RPMI8226 (cell line): ENCODE measurements around the gene C1orf35.

Source experiments
- DNase-seq: peaks from one replicate; pipeline ENCODE4 v3.0.0-alpha.2; 2015

The C1orf35 gene

DNA sequence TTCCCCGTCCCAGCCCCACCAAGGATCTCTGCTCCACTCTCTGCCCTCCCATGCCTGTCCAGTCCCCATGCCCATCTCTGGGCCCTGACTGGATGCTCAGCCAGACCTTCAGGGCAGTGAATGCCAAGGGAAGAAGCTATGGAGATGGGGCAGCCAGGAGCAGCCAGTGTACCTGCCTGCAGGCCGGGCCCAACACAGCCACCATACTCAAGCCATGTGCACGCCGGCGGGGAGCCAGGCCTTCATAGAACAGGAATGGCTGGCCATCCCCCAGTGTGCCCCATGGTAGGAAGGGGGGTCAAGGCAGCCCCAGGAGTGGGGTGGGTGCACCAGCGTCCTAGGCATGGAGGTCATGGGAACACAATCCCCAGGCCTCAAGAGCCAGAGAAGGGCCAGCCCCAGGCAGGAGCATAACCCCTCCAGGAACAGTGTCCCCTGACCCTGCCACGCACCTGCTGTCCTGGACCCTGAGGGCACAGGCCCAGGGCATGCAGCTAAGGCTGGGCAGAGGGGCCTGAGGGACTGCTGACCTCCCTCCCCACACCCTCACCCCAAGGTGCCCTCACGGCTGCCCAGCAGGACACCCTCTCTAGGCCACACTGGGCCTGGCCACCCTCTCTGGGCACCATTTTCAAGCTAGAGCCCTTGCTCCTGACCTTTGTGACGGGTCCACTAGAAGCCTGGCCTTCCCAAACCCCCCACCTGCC, 40.9 kb downstream of the C1orf35 start:
- DNase-seq, result no peak

DNA sequence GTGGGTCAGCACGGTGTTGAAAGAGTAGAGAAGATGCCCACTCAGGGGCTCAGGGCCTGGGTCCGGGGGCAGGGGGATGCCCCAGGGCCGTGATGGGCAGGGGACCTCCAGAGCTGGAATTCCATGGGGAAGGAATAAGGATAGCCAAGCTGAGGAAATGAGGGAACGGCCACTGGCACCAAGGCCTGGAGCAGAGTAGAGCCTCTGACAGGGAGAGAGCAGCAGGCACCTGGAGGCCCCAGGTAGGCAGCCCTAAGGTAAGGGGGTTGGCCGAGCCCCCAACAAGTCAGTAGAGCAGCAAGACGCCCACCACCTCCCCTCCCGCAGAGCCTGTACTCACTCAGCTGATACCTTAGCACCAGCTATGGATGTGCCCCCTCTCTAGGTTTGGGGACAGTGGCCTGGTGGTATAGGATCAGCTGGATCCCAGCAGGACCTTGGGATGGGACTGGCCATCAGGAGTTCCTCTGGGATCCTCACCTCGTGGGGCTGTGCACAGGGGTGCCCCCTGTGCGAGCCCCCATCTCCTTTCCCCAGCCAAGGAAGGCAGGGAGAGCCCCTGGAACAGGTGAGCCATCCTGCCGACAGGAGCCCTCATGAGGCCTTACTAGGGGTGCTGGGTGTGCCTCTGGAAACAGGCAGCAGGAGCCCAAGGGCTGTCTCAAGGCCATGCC, 41.6 kb downstream of the C1orf35 start:
- DNase-seq, result no peak

DNA sequence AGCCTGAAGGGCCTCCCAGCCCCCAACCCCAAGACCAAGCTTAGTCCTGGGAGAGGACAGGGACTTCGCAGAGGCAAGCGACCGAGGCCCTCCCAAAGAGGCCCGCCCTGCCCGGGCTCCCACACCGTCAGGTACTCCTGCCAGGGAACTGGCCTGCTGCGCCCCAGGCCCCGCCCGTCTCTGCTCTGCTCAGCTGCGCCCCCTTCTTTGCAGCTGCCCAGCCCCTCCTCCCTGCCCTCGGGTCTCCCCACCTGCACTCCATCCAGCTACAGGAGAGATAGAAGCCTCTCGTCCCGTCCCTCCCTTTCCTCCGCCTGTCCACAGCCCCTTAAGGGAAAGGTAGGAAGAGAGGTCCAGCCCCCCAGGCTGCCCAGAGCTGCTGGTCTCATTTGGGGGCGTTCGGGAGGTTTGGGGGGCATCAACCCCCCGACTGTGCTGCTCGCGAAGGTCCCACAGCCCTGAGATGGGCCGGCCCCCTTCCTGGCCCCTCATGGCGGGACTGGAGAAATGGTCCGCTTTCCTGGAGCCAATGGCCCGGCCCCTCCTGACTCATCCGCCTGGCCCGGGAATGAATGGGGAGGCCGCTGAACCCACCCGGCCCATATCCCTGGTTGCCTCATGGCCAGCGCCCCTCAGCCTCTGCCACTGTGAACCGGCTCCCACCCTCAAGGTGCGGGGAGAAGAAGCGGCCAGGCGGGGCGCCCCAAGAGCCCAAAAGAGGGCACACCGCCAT, 42.5 kb downstream of the C1orf35 start:
- peak; percentile 63 for DNase-seq

DNA sequence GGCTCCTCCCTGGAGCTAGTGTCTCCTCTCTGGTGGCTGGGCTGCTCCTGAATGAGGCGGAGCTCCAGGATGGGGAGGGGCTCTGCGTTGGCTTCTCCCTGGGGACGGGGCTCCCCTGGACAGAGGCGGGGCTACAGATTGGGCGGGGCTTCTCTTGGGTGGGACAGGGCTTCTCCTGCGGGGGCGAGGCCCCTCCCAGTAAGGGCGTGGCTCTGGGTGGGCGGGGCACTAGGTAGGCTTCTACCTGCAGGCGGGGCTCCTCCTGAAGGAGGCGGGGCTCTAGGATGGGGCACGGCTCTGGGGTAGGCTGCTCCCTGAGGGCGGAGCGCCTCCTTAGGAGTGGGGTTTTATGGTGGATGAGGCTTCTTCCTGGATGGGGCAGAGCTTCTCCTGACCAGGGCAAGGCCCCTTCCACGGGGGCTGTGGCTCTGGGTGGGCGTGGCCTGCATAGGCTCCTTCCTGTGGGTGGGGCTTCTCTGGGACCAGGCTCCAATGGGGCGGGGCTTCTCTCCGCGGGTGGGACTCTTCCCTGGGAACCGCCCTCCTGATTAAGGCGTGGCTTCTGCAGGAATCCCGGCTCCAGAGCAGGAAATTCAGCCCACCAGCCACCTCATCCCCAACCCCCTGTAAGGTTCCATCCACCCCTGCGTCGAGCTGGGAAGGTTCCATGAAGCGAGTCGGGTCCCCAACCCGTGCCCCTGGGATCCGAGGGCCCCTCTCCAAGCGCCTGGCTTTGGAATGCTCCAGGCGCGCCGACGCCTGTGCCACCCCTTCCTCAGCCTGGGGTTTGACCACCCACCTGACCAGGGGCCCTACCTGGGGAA, 43.3 kb downstream of the C1orf35 start:
- peak; percentile 90 for DNase-seq

DNA sequence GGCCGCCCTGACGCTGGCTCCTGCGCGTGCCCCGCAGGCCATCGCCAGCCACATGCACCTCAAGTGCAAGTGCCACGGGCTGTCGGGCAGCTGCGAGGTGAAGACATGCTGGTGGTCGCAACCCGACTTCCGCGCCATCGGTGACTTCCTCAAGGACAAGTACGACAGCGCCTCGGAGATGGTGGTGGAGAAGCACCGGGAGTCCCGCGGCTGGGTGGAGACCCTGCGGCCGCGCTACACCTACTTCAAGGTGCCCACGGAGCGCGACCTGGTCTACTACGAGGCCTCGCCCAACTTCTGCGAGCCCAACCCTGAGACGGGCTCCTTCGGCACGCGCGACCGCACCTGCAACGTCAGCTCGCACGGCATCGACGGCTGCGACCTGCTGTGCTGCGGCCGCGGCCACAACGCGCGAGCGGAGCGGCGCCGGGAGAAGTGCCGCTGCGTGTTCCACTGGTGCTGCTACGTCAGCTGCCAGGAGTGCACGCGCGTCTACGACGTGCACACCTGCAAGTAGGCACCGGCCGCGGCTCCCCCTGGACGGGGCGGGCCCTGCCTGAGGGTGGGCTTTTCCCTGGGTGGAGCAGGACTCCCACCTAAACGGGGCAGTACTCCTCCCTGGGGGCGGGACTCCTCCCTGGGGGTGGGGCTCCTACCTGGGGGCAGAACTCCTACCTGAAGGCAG, 44.0 kb downstream of the C1orf35 start:
- peak; percentile 80 for DNase-seq

DNA sequence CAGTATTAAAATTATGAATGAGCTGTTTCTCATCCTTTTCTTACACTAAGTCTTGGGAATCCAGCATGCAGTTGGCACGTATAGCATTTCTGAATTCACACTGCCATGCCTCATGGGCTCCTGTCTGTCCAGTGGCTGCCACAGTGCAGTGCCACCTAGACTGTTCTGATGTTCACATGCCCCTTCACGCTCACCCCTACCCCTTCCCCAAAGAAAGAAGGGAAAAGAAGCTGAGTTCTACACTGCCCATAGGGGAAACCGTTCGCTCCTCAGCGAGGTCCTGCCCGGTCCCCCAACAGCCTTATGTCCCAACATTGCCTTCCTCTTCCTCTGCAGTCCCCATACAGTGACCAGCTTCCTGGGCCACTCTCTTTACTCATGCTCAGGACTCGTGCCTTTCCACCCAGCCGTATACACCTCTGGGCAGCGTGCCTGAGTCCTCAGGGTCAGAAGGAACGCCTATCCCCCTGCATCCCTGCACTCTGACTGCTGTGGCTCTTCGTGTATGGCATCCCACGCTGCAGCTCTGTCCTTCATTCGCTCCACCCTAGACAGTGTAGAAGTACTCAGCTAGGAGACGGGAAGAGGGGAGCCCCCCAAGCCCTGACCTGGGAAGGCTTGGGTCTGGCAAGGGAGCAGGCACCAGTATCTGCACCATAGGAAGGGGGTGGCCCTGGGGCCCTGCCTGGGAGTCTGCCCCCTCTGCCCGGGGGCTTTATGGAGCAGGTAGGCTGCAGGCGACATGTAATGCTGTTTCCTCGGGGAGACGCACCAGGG, 44.8 kb downstream of the C1orf35 start:
- DNase-seq, result no peak
